ENCODE measurements around the gene C1QTNF8. TPM values are rescaled to one million over a fixed set of nuclear protein-coding genes. Genes with fewer than 3 reads are reported as not detected.

The C1QTNF8 gene
- total RNA-seq, 1 experiment from 2014 or later, result not detected

DNA sequence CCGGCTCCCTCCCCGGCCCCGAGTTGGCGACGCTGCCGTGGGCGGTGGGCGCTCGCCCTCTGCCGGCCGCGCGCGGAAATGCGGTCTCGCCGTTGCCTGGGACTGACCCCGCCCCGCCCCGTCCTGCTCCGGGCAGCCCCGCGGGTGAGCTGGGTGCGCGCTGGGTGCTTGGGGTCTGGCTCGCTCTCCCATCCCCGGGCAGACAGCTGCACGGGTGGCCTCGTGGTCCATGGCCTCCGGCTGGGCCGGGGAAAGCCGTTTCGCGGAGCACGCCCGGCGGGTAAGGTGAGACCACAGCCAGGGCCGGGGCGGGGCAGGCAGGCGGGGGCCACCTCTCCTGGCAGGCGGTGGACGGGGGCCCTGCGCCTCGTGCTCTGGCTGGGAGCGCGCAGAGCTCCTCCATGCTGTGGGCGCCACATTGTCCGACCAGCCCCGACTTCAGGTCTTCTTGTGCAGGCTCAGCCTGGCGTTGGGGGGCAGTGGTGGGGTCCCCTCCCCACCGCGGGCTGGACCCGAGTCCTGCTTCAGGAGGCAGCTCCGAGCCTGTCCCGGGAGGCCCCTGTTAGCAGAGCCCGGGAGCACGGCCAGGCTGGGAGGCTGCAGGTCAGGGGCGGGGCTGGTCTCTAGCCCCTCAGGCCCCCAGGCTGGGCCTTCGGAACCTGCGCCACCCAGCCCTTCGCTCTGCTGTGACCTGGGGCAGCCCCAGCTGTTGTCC is 7.0 kb upstream of the C1QTNF8 start:
- Histone ChIP-seq H3K23ac (ENCODE audit: insufficient read length, low read depth, low read length) (no peak overlapping the region), H4K91ac (ENCODE audit: insufficient read length, low read depth, low read length) (no peak overlapping the region), H4K5ac (ENCODE audit: insufficient read length, low read depth, low read length) (no peak overlapping the region), H2AK5ac (ENCODE audit: insufficient read length, low read length) (no peak overlapping the region), H3K4ac (ENCODE audit: low read depth, low read length) (no peak overlapping the region), H2AFZ (ENCODE audit: low read length) (no peak overlapping the region), H2BK12ac (ENCODE audit: insufficient read length, low read depth, low read length) (no peak overlapping the region), H3T11ph (ENCODE audit: low read length) (no peak overlapping the region), H3K27me3 (ENCODE audit: insufficient read depth, low read length) (no peaks in the 10 kb centered on the region), H3K4me2 (ENCODE audit: insufficient read depth, insufficient read length, low read length) (peak overlapping the region; percentile 50), H3K23me2 (ENCODE audit: insufficient read length, low read depth, low read length, poor library complexity, severe bottlenecking) (peaks cover 4% of the 10 kb centered on the region), H3K56ac (ENCODE audit: insufficient read length, low read depth, low read length) (no peak overlapping the region), H3K4me1 (ENCODE audit: insufficient read depth, low read length) (no peaks in the 10 kb centered on the region), H3K9ac (ENCODE audit: extremely low read depth, insufficient read length, low read length) (no peak overlapping the region), H4K8ac (replicated peaks; ENCODE audit: insufficient read length, low read depth, low read length) (no peak overlapping the region), H2BK5ac (ENCODE audit: insufficient read length, low read length) (no peak overlapping the region), H3K79me2 (ENCODE audit: insufficient read depth, low read length) (no peaks in the 10 kb centered on the region), H2BK20ac (ENCODE audit: low read depth, low read length, poor library complexity, severe bottlenecking) (no peak overlapping the region), H3K18ac (ENCODE audit: insufficient read length, low read depth, low read length) (no peak overlapping the region), H3K27ac (ENCODE audit: insufficient read length, low read depth, low read length) (no peak overlapping the region), H3K79me1 (ENCODE audit: insufficient read depth, low read depth, low read length, poor library complexity, severe bottlenecking) (no peaks in the 10 kb centered on the region), H2BK120ac (ENCODE audit: low read depth, low read length, poor library complexity, severe bottlenecking) (no peak overlapping the region), H3K14ac (ENCODE audit: insufficient read depth, low read length) (0 out of 2 replicates have a peak overlapping the region, but pooled peaks have one; percentile 54), H2BK15ac (ENCODE audit: low read depth, low read length) (no peak overlapping the region), H3K9me3 (ENCODE audit: control insufficient read depth, low read depth, low read length) (no peaks in the 10 kb centered on the region), H4K20me1 (ENCODE audit: control insufficient read depth, insufficient read depth, insufficient read length) (no peaks in the 10 kb centered on the region)
- Mint-ChIP-seq H3K36me3 (ENCODE audit: insufficient read depth in 1 of 3, low read depth in 3 of 3) (no peaks in the 10 kb centered on the region), H3K4me1 (peaks cover 0 to 10% of the 10 kb centered on the region in 2 experiments; a peak in 2 of 4 replicates), H3K4me3 (peak overlapping the region; percentile 45 to 57; a peak in 3 of 5 replicates), H3K9me3 (no peaks in the 10 kb centered on the region; a peak in 1 of 5 replicates), H3K27me3 (ENCODE audit: low read depth) (peaks cover 10% of the 10 kb centered on the region), H3K27ac (no peak overlapping the region)
- DNase-seq, result peak; percentile 69
- no CpG with 5 or more reads among the region's 61 CpGs for WGBS (ENCODE audit: extremely low coverage, insufficient read length, low lambda C conversion rate)
- TF ChIP-seq, protein P1, sequence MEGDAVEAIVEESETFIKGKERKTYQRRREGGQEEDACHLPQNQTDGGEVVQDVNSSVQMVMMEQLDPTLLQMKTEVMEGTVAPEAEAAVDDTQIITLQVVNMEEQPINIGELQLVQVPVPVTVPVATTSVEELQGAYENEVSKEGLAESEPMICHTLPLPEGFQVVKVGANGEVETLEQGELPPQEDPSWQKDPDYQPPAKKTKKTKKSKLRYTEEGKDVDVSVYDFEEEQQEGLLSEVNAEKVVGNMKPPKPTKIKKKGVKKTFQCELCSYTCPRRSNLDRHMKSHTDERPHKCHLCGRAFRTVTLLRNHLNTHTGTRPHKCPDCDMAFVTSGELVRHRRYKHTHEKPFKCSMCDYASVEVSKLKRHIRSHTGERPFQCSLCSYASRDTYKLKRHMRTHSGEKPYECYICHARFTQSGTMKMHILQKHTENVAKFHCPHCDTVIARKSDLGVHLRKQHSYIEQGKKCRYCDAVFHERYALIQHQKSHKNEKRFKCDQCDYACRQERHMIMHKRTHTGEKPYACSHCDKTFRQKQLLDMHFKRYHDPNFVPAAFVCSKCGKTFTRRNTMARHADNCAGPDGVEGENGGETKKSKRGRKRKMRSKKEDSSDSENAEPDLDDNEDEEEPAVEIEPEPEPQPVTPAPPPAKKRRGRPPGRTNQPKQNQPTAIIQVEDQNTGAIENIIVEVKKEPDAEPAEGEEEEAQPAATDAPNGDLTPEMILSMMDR (conservative IDR thresholded peaks at IDR 0.05), result peak; percentile 73
